HG03159 (cell line): ENCODE data around the gene KIF1C.
A peak's percentile ranks its signal among the peaks of the same experiment; 100 is the strongest.
"Not testable (repeated sequence)": the region's sequence is repeated elsewhere in the genome, so short reads cannot be mapped to it uniquely, and the experiment has no call there.

Experiments used
- ATAC-seq: cut with Tn5 transposase; IDR thresholded peaks from one replicate; pipeline ENCODE4 v1.9.1; 2021; ENCODE audit warnings: mild to moderate bottlenecking, moderate library complexity; ENCODE audit not compliant: unreplicated experiment

The KIF1C gene

DNA sequence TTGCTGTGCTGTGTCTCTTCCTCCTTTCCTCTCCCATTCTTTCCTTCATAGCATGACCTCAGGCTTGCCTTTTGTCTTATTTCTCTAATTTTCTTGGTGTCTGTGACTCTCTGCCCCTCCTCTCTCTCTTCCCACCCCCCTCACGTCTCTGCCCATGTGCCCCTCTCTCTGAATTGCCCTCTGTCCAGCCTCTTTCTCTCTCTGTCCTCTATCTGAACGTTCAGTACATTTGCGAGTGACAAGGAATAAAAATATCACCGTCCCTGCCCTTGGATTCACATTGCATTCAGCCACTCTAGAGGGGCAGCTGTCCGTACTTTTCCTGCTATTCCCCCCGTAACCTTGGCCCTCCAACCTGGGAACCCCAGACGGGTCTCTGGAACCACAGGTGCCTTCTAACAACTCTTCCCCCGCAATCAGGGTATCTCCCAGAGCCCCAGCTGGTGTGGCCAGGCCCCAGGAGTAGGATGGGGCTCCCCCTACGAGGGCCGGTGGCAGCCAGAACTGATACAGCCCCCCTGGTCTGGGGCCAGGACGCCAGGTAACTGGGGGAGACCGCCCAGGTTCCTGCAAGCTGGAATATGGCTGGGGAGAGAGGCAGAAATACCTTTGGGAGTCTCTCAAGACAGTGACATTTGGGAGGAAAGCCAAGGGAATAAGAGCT lies 1.8 kb downstream of the KIF1C start:
- ATAC-seq = no peak

DNA sequence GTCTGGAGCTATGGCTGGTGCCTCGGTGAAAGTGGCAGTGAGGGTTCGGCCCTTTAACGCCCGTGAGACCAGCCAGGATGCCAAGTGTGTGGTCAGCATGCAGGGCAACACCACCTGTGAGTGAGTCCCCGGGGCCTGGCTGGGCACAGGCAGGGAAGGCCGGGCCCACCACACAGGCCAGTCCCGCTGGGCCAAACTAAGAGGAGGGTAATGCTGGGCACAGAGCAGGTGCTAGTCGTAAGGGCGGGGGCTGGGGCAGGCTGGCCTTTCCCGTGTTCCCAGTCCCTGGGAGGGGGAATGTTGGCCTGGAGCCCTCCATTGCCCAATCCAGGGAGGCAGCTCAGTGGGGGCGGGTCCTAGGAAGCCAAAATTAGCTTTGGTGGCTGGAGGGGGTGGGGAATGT lies 2.5 kb downstream of the KIF1C start:
- no peak for ATAC-seq

DNA sequence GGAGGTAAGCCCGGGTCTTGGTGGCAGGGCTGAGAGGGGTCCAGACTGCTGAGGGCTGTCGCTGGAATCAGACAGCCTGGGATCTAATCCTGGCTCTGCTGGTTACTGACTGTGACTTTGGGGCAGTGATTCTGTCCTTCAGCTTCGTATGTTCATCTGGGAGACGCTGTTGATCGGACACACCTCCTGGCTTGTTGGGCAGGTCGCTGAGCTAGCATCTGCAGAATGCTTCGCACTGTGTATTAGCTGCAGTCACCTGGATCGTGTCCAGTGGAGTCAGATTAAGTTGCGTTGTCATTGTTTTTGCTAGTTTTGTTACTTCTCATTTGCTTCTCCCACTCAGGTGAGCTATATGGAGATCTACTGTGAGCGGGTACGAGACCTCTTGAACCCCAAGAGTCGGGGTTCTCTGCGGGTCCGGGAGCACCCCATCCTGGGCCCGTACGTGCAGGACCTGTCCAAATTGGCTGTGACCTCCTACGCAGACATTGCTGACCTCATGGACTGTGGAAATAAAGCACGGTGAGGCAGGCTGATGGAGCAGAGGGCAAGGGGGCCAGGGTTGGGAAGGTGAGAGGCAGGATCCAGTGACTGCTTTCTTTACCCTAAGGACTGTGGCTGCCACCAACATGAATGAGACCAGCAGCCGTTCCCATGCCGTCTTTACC lies 4.5 kb downstream of the KIF1C start:
- no peak for ATAC-seq

DNA sequence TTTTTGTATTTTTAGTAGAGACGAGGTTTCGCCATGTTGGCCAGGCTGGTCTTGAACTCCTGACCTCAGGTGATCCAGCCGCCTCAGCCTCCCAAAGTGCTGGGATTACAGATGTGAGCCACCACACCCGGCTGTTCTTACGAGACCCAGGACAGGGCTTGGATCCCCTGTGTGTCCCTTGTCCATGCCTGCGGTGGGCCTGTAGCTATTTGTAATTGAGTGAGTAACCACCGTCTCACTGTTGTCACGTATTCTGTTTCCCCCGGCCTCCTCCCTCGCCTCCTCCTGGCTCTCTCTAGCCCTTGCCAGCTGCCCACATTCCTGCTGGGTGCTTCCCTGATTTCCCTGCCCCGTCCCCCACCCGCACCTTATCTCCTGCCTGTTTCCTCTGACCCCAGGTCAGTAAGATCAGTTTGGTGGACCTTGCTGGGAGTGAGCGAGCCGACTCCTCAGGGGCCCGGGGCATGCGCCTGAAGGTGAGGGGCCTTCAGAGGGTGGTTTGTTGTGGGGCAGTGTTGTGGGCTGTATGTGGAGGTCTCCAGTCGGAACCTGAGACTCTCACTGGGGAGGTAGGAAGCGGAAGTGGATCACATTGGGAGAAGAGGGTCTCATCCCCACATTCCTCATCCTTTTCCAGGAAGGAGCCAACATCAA lies 5.6 kb downstream of the KIF1C start:
- no peak for ATAC-seq

DNA sequence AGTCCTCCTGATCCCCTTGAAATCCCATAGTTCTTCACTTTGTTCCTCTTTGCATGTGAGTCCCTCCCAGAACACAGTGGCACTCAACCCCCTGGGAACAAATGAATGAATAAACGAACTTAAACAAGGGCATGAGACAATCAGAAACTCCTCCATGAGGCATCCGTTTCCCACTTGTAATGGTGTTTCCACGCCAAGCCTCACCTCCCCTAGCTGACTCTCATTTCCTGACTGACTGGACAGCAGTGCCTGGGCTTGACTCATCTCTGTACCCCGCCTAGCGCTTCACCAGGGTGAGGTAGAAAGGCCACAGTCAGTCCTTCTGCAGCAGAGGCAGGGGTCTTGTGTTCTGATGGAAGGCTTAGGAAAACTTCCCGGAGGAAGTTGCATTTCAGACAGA lies 14.2 kb downstream of the KIF1C start:
- ATAC-seq = no peak

DNA sequence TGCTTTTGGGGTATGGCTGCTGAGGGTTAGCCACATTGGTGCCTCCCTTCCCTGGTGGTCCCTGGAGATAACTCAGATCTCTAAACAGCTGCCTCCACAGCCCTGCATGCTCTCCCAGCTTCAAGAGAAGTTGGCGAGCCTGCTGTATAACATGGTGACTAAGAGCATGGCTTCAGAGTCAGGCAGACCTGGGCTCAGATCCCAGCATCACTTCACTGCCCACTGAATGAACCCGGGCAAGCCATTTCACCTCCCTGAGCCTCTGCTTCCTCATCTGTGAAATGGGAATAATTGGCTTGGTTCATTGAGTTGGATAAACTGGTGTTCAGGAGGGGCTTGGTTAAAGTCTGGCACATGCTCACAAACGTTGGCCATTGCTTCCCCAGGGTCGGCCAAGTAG lies 16.6 kb downstream of the KIF1C start:
- ATAC-seq = no peak

DNA sequence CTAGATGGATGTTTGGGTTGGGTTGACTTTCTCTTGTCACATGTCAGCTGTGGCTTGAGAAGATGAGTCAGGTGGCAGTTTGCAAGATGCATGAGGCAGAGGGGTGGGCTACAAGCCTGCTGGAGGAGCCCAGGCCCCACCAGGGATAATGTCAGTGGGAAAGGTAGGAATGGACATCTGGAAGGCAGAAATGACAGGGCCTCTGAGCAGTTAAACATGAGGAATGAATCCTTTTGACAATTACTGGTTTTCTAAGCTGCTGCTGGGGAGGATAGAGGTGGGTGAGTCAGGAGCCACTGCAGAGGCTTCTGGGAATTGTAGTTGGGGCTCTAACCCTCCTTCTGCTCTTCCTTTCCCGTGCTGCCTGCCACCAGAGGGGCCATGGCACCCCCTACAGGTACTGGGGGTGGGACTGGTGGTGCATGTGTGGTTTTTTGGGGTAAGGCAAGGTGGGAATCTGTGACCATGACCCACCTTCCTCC lies 21.8 kb downstream of the KIF1C start:
- no peak for ATAC-seq

DNA sequence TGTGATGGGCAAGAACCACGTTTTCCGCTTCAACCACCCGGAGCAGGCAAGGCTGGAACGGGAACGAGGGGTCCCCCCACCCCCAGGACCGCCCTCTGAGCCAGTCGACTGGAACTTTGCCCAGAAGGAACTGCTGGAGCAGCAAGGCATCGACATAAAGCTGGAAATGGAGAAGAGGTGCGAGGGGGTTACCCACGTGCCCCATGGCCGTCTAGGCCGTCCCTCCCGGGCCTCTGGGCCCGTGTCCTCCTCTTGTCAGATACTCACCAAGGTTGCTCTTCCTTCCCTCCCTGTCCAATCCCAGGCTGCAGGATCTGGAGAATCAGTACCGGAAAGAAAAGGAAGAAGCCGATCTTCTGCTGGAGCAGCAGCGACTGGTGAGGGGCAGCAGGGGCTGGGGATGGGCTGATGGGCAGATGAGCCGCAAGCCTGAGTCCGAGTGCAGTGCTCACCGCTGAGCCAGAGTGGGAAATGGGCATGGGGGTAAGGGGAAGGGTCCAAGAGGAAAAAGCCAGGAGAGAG lies 22.8 kb downstream of the KIF1C start:
- ATAC-seq = no peak

DNA sequence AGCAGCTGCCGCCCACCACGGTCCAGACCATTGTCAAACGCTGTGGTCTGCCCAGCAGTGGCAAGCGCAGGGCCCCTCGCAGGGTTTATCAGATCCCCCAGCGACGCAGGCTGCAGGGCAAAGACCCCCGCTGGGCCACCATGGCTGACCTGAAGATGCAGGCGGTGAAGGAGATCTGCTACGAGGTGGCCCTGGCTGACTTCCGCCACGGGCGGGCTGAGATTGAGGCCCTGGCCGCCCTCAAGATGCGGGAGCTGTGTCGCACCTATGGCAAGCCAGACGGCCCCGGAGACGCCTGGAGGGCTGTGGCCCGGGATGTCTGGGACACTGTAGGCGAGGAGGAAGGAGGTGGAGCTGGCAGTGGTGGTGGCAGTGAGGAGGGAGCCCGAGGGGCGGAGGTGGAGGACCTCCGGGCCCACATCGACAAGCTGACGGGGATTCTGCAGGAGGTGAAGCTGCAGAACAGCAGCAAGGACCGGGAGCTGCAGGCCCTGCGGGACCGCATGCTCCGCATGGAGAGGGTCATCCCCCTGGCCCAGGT lies 24.5 kb downstream of the KIF1C start:
- ATAC-seq = no peak

DNA sequence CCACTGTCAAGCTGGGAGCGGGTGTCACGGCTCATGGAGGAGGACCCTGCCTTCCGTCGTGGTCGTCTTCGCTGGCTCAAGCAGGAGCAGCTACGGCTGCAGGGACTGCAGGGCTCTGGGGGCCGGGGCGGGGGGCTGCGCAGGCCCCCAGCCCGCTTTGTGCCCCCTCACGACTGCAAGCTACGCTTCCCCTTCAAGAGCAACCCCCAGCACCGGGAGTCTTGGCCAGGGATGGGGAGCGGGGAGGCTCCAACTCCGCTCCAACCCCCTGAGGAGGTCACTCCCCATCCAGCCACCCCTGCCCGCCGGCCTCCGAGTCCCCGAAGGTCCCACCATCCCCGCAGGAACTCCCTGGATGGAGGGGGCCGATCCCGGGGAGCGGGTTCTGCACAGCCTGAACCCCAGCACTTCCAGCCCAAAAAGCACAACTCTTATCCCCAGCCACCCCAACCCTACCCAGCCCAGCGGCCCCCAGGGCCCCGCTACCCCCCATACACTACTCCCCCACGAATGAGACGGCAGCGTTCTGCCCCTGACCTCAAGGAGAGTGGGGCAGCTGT lies 25.9 kb downstream of the KIF1C start:
- no peak for ATAC-seq

DNA sequence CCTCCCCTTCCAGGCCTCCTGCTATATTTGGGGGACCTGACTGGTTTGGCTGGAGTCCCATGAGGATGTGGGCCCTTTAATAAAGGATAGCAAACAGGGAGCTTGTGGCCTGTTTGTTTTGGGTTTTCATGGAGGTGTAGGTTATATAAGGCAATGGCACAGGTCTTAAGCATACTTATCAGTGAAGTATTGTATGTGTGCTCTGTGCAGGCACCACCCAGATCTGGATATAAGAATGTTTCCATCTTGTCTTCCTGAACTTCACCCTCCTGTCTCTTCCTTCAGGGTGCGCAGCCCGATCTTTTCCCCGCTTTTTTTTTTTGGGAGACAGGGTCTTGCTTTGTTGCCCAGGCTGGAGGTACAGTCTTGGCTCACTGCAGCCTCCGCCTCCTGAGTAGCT lies 26.9 kb downstream of the KIF1C start:
- no peak for ATAC-seq

DNA sequence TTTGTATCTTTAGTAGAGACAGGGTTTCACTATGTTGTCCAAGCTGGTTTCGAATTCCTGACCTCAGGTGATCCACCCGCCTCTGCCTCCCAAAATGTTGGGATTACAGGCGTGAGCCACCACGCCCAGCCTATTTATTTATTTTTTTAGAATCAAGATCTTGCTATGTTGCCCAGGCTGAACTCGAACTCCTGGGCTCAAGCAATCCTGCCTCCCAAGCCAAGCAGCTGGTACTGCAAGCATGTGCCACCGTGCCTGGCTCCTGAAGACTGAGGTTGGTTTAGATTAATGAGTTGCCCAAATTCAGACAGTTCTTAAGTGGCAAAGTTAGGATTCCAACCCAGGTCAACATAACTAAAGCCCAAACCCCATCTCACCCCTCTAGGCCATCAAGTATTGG lies 29.5 kb downstream of the KIF1C start:
- ATAC-seq = no peak

DNA sequence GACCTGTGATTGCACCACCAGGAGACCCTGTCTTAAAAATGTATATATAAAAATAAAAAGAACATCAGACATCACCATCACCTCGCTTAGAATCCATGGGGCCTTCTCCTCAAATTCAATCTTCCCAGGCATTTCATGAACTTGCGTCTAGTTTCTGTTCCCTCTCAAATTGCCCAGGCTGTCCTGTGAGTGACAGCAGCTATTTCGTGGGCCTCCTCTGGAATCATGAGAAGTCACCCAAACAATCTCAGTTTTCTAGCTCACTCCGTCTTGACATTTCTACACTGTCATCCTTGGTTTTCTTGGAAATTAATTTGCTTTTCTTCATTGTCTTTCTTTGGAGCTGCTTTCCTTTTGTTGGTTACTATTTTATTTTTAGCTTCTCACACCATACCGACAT lies 30.2 kb downstream of the KIF1C start:
- ATAC-seq = no peak

DNA sequence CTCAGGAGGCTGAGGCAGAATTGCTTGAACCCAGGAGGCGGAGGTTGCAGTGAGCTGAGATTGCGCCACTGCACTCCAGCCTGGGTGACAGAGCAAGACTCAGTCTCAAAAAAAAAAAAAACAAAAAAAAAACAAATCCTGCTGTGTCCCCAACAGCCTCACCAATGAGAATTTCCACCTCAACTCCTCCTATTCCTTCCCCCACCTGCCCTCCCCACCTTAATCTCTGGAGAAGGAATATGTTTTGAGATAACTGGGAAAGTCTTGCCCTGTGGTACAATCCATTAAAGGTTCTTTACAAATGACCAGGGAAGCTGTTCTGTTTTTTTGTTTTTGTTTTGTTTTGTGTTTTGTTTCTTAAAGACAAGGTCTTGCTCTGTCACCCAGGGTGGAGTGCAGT lies 32.4 kb downstream of the KIF1C start:
- not testable (repeated sequence) for ATAC-seq

DNA sequence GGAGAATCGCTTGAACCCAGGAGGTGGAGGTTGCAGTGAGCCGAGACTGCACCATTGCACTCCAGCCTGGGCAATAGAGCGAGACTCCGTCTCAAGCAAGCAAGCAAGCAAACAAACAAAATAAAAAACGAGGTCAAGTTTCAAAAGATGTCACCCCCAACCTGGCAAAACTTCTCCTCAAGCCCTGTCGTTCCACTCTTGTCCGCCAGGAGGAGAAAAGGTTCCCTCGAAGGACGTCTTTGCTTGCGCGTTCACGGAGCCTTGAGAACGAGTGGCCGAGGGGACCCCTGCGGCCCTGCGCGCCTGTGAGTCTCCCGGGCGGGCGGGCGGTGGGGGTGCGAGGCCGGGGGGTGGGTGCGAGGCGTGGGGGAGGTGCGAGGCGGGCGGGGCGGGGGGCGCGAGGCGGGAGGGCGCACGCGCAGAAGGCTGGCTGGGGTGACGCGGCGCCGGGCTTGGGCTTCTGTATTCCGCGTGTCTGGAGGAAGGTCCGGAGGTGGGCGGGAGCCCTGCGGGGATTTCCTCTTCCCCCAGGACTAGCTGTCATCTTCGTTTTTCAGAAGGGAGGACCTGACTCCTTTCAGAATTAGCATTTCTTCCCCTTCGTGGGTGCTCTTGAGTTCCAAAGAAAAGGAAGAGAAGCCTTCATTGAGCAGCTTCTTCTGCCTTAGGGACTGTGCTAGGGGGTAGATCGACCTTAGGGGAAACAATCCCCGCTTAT lies 33.8 kb downstream of the KIF1C start:
- peak; percentile 63 for ATAC-seq

DNA sequence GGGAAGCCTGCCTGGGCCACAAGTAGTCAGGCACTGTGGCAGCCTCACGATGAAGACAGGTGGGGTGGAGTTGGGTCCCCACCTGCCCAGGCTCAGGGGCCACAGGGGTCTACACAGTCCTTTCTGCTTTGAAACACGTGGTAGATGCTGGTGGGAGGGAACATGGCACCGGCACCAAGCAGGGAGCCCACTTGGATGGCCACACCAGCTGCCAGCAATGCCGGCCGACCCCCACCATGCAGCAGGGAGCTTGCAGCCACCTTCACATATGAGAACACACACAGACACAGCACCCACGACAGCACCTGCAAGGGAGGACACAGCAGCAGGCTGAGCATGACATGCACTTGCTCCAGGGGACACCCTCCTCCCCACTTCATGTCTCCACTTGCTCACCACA lies 35.1 kb downstream of the KIF1C start:
- no peak for ATAC-seq

DNA sequence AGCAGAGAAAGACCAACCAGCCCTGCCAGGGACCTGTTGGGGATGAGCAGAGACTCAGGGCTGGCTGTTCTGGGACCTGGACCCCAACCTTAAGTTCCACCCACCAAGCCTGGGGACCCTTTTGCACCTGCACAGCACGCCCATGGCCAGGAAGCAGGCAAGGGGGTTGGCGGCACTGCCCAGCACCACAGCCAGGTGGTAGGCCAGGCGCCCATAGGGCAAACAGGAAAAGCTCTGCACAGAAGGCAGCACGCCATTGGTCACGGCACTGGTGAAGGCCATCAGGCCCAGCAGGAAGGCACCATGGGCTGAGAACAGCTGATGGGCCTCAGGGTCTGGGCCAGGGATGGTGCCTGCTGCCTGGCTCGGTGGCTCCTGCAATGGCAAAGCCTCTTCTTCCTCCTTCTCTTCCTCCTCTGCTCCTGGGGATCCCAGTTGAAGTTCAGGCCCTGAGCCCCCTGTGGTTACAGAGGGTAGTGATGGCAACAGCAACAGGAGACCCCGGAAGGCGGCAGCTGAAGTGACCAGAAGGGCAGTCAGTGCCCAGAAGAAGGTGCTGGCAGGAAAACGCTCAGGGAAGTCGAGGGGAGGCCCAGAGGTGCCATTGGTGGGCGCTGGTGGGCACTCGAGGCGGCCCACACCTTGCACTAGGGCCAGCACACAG lies 35.7 kb downstream of the KIF1C start:
- ATAC-seq = no peak

DNA sequence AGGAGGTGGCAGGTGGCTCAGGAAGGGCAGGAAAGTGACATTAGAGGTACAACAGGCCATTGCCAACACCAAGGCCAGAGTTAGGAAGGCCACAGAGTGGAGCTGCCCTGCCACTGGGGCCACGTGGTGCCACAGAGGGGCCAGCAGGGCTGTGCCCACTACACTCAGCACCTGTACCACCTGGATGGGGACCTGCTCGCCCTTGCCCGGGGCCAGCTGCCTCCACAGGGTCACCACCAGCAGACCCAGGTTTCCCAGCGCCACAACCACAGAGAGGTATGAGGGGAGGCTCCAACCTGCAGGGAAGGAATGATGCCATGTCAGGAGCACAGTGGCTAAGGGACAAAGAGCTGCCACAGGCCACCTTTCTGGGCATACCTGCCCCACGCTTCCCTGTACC lies 36.3 kb downstream of the KIF1C start:
- no peak for ATAC-seq

DNA sequence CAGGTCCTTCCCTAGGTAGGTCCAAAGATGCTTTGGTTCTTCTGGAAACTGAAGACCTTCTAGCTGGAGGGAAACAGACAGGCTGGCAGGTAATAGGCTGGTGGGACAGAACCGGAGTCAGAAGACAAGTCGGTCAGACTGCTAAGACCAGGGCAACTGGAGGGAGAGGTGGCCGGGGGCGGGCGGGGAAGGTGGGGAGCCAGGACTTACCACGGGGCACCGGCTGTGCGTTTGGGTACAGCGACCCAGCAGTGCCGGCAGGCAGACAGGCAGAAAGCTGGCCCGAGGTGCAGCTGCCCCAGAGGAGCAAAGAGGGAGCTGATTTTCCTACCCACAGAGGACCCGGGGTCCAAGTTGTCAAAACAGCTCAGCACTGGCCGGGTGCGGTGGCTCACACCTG lies 36.9 kb downstream of the KIF1C start:
- no peak for ATAC-seq

DNA sequence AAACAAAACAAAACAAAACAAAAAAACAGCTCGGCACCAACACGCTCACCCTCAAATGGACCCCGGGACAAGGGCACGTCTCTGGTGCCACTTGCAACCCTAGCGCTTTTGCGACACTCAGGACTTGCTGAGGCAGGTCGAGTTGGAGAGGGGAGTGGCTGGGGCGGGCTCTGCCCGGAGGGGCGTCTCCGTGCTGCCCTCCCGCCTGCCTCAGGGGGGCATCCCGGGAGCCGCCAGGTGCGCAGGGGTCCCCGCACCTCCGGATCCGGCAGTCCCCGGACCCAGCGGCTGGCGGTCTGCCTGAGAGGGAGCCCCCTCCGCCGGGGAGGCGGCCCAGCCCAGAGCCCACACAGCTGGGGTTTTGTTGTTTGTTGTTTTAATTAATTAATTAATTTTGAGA lies 37.6 kb downstream of the KIF1C start, which contains the start of gene SLC52A1:
Gene SLC52A1, minus strand, starts transcription at position 112 of the 400 bp plus-strand sequence. CDS start 820 bp downstream, outside the sequence.
- no peak for ATAC-seq
